Activated T-cell treated with anti-CD3 and anti-CD28 coated beads, Interleukin-2, amount 50 U/mL, for 1 hour (primary cell): ENCODE data around the gene SPIN1.

Experiments
- DNase-seq: peaks from one replicate; pipeline ENCODE4 v3.0.0-alpha.2; 2020

Gene SPIN1

GRCh38 chr9:88502552-88503034 is 114.3 kb downstream of the SPIN1 start:
- DNase-seq = no peak

- DNase-seq = no peak
Measured at GRCh38 chr9:88503081-88503844, 115.0 kb downstream of the SPIN1 start.

- no peak for DNase-seq
Measured at GRCh38 chr9:88503845-88504764, 115.9 kb downstream of the SPIN1 start.

- DNase-seq = no peak
Measured at GRCh38 chr9:88508326-88508725, 120.1 kb downstream of the SPIN1 start.

GRCh38 chr9:88511906-88512305 is 123.7 kb downstream of the SPIN1 start:
- DNase-seq = no peak

- DNase-seq = no peak
Measured at GRCh38 chr9:88514247-88514646, 126.0 kb downstream of the SPIN1 start.

- DNase-seq = no peak
Measured at GRCh38 chr9:88521308-88521707, 133.1 kb downstream of the SPIN1 start.

- DNase-seq = no peak
Measured at GRCh38 chr9:88522360-88522759, 134.1 kb downstream of the SPIN1 start.

GRCh38 chr9:88523056-88523455 is 134.8 kb downstream of the SPIN1 start:
- no peak for DNase-seq

- DNase-seq = no peak
Measured at GRCh38 chr9:88524911-88525310, 136.7 kb downstream of the SPIN1 start.

GRCh38 chr9:88527618-88528017 is 139.4 kb downstream of the SPIN1 start:
- no peak for DNase-seq
